HepG2 (cell line): ENCODE measurements around the gene TIPIN. TPM values are rescaled to one million over a fixed set of nuclear protein-coding genes. Genes with fewer than 3 reads are reported as not detected.

Experiments
- ARHGAP35 ChIP-seq: sonication (generic); formaldehyde crosslinking; IDR thresholded peaks from 2 replicates; pipeline ENCODE4 v1.9.0; 2022; ENCODE audit warnings: mild to moderate bottlenecking, inconsistent platforms, moderate library complexity, missing genetic modification reagents, borderline replicate concordance
- CHCHD3 ChIP-seq: sonication (generic); formaldehyde crosslinking; IDR thresholded peaks from 2 replicates; pipeline ENCODE4 v1.8.0; 2022; ENCODE audit warnings: mild to moderate bottlenecking, missing genetic modification reagents, moderate library complexity
- DMAP1 ChIP-seq: IDR thresholded peaks from 2 replicates; pipeline ENCODE4 v1.6.1; 2016
- ETV5 ChIP-seq: IDR thresholded peaks from 2 replicates; pipeline ENCODE4 v1.6.1; 2018; ENCODE audit warnings: missing biosample characterization, missing genetic modification reagents, inconsistent platforms, borderline replicate concordance
- FOXO1 ChIP-seq: sonication (generic); formaldehyde crosslinking; IDR thresholded peaks from 2 replicates; pipeline ENCODE4 v1.4.0; 2020; ENCODE audit warnings: missing genetic modification reagents
- MBNL3 ChIP-seq: fragments of 250-450 bp; sonication (Bioruptor Pico); conservative IDR thresholded peaks from 2 replicates; pipeline ENCODE4 v1.8.0; 2022; ENCODE audit warnings: mild to moderate bottlenecking, inconsistent platforms
- MIER3 ChIP-seq: IDR thresholded peaks from 2 replicates; pipeline ENCODE4 v1.6.1; 2016; ENCODE audit warnings: missing compliant biosample characterization, borderline replicate concordance
- NCOA1 ChIP-seq: sonication (generic); formaldehyde crosslinking; IDR thresholded peaks from 2 replicates; pipeline ENCODE4 v1.9.0; 2021; ENCODE audit warnings: missing genetic modification reagents
- NFKBIZ ChIP-seq: IDR thresholded peaks from 2 replicates; pipeline ENCODE4 v1.6.1; 2018; ENCODE audit warnings: missing genetic modification reagents, missing compliant biosample characterization
- PHF20 ChIP-seq: sonication (generic); formaldehyde crosslinking; IDR thresholded peaks from 2 replicates; pipeline ENCODE4 v1.5.0; 2020; ENCODE audit warnings: mild to moderate bottlenecking, missing genetic modification reagents
- RBFOX2 ChIP-seq: fragments of 200-400 bp; formaldehyde crosslinking; IDR thresholded peaks from 2 replicates; pipeline ENCODE4 v1.6.1; 2017; ENCODE audit warnings: low read depth, mild to moderate bottlenecking, low read length
- TBX3 ChIP-seq: fragments of 450-650 bp; IDR thresholded peaks from 2 replicates; pipeline ENCODE4 v1.6.1; 2017; ENCODE audit warnings: antibody characterized with exemption, mild to moderate bottlenecking, inconsistent platforms, borderline replicate concordance
- ZFX ChIP-seq: sonication (generic); formaldehyde crosslinking; IDR thresholded peaks from 2 replicates; pipeline ENCODE4 v1.4.0; 2020; ENCODE audit warnings: mild to moderate bottlenecking, low read depth, missing genetic modification reagents, moderate library complexity
- ZNF121 ChIP-seq: sonication (generic); formaldehyde crosslinking; IDR thresholded peaks from 2 replicates; pipeline ENCODE4 v1.5.0; 2020; ENCODE audit warnings: mild to moderate bottlenecking, missing genetic modification reagents
- ZNF263 ChIP-seq: sonication (generic); formaldehyde crosslinking; IDR thresholded peaks from 2 replicates; pipeline ENCODE4 v1.4.0; 2020; ENCODE audit warnings: missing genetic modification reagents
- ZNF570 ChIP-seq: sonication (generic); formaldehyde crosslinking; IDR thresholded peaks from 2 replicates; pipeline ENCODE4 v1.4.0; 2020; ENCODE audit warnings: mild to moderate bottlenecking, missing genetic modification reagents, borderline replicate concordance
- ZNF615 ChIP-seq: sonication (generic); formaldehyde crosslinking; IDR thresholded peaks from 2 replicates; pipeline ENCODE4 v1.5.0; 2020; ENCODE audit warnings: mild to moderate bottlenecking, missing genetic modification reagents, borderline replicate concordance
- ZNF761 ChIP-seq: sonication (generic); formaldehyde crosslinking; conservative IDR thresholded peaks from 2 replicates; pipeline ENCODE4 v1.4.0; 2020; ENCODE audit warnings: mild to moderate bottlenecking, missing genetic modification reagents
- ZNF773 ChIP-seq: sonication (generic); formaldehyde crosslinking; IDR thresholded peaks from 2 replicates; pipeline ENCODE4 v1.4.0; 2020; ENCODE audit warnings: missing genetic modification reagents, borderline replicate concordance
- ZSCAN30 ChIP-seq: sonication (generic); formaldehyde crosslinking; IDR thresholded peaks from 2 replicates; pipeline ENCODE4 v1.5.0; 2020; ENCODE audit warnings: mild to moderate bottlenecking, missing genetic modification reagents
- polyA plus RNA-seq, 8 experiments: library from polyadenylated mRNA; depleted of rRNA in 3 of 8; stranded (reverse) in 7 of 8; unstranded in 1 of 8; fragments of >200 nt; fragmentation: Illumina TruSeq in 4 of 8; extraction: Trizol in 4 of 8; gene quantifications; 2 replicates each; pipeline versions ENCODE4 v1.2.1 to v1.2.3, GENCODE V29; 2011 to 2016; ENCODE audit warnings: low read depth in 4 of 8, missing spikeins in 1 of 8, mixed read lengths in 1 of 8; ENCODE audit not compliant: insufficient read depth in 1 of 8
- total RNA-seq, 5 experiments: library from RNA; depleted of rRNA; stranded (reverse); fragments of >200 nt; fragmentation: Illumina TruSeq; extraction: Trizol; gene quantifications; 2 replicates each; pipeline ENCODE4 v1.2.3, GENCODE V29; 2016; ENCODE audit warnings: low read depth in 1 of 5
- TF ChIP-seq, protein P1 (sequence below): sonication (generic); formaldehyde crosslinking; IDR thresholded peaks from 2 replicates; pipeline ENCODE4 v1.8.0; 2022; ENCODE audit warnings: missing genetic modification reagents, mild to moderate bottlenecking, moderate library complexity, borderline replicate concordance
- TF ChIP-seq, protein P2 (sequence below): sonication (generic); formaldehyde crosslinking; IDR thresholded peaks from 2 replicates; pipeline ENCODE4 v1.4.0; 2020; ENCODE audit warnings: missing genetic modification reagents
- TF ChIP-seq, protein P3 (sequence below): sonication (generic); formaldehyde crosslinking; conservative IDR thresholded peaks from 2 replicates; pipeline ENCODE4 v1.8.0; 2022; ENCODE audit warnings: mild to moderate bottlenecking, moderate library complexity, missing genetic modification reagents

The TIPIN gene
- total and polyA plus RNA-seq, 2 of the 13 experiments (the other 11 are each of a cell fraction or from before 2014, with no cell fraction given): 2.7 to 28.6 TPM

DNA sequence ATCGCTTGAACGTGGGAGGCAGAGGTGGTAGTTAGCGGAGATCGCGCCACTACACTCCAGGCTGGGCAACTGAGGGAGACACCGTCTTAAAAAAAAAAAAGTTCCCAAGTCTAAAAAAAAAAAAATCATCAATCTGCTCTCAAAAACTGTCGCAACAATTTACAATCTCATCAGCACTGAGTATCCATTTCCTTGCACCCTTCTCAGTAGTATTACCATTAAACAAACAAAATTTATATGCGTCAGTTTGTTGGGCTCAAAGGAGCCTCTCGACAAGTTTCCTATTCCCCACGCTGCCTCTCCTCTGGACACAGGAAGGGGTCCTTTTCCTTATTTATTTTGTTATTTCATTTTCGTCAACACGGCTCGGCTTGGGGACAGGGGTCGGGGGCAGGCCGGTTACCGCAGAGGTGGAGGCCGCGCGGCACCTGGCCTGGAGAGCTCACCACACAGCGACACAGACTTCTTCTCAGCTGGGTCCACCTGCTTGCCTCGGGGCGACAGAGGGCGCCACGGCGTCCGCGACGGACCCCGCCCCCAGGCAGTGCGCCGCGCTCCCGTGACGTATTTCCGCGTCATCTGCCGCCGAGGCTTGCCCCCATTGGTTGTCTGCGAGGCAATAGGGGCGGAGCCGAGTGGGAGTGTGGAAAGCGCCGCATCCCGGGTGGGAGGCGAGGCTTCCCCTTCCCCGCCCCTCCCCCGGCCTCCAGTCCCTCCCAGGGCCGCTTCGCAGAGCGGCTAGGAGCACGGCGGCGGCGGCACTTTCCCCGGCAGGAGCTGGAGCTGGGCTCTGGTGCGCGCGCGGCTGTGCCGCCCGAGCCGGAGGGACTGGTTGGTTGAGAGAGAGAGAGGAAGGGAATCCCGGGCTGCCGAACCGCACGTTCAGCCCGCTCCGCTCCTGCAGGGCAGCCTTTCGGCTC, 30.0 kb upstream of the TIPIN start, which contains the start of gene MAP2K1 (continued):
- TF ChIP-seq, protein P1, sequence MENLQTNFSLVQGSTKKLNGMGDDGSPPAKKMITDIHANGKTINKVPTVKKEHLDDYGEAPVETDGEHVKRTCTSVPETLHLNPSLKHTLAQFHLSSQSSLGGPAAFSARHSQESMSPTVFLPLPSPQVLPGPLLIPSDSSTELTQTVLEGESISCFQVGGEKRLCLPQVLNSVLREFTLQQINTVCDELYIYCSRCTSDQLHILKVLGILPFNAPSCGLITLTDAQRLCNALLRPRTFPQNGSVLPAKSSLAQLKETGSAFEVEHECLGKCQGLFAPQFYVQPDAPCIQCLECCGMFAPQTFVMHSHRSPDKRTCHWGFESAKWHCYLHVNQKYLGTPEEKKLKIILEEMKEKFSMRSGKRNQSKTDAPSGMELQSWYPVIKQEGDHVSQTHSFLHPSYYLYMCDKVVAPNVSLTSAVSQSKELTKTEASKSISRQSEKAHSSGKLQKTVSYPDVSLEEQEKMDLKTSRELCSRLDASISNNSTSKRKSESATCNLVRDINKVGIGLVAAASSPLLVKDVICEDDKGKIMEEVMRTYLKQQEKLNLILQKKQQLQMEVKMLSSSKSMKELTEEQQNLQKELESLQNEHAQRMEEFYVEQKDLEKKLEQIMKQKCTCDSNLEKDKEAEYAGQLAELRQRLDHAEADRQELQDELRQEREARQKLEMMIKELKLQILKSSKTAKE (CRISPR knock-in tag): peak; percentile 46; the same call in 1 of the 2 replicates
- TF ChIP-seq ARHGAP35 (CRISPR knock-in tag) (no peak), ZNF761 (CRISPR knock-in tag) (no peak), ZFX (peak; percentile 93), ZNF615 (no peak), RBFOX2 (peak; percentile 75), CHCHD3 (CRISPR knock-in tag) (no peak), MIER3 (CRISPR knock-in tag) (peak; percentile 83; the same call in 1 of the 2 replicates), PHF20 (peak; percentile 90), ZNF263 (CRISPR knock-in tag) (no peak), NCOA1 (CRISPR knock-in tag) (no peak), MBNL3 (CRISPR knock-in tag) (no peak), ETV5 (peak; percentile 16; the same call in 1 of the 2 replicates), DMAP1 (peak; percentile 74; the same call in 1 of the 2 replicates), NFKBIZ (peak; percentile 46; the same call in 1 of the 2 replicates), ZNF570 (CRISPR knock-in tag) (no peak), ZNF121 (0 out of 2 replicates have a peak, but pooled peaks have one; percentile 14), ZNF773 (no peak), FOXO1 (CRISPR knock-in tag) (peak; percentile 33; the same call in 1 of the 2 replicates), ZSCAN30 (CRISPR knock-in tag) (no peak), TBX3 (peak; percentile 25; the same call in 1 of the 2 replicates)
- TF ChIP-seq, protein P2, sequence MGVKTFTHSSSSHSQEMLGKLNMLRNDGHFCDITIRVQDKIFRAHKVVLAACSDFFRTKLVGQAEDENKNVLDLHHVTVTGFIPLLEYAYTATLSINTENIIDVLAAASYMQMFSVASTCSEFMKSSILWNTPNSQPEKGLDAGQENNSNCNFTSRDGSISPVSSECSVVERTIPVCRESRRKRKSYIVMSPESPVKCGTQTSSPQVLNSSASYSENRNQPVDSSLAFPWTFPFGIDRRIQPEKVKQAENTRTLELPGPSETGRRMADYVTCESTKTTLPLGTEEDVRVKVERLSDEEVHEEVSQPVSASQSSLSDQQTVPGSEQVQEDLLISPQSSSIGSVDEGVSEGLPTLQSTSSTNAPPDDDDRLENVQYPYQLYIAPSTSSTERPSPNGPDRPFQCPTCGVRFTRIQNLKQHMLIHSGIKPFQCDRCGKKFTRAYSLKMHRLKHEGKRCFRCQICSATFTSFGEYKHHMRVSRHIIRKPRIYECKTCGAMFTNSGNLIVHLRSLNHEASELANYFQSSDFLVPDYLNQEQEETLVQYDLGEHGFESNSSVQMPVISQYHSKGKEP: 0 out of 2 replicates have a peak, but pooled peaks have one; percentile 34
- TF ChIP-seq, protein P3, sequence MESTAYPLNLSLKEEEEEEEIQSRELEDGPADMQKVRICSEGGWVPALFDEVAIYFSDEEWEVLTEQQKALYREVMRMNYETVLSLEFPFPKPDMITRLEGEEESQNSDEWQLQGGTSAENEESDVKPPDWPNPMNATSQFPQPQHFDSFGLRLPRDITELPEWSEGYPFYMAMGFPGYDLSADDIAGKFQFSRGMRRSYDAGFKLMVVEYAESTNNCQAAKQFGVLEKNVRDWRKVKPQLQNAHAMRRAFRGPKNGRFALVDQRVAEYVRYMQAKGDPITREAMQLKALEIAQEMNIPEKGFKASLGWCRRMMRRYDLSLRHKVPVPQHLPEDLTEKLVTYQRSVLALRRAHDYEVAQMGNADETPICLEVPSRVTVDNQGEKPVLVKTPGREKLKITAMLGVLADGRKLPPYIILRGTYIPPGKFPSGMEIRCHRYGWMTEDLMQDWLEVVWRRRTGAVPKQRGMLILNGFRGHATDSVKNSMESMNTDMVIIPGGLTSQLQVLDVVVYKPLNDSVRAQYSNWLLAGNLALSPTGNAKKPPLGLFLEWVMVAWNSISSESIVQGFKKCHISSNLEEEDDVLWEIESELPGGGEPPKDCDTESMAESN: peak; percentile 24; the same call in 1 of the 2 replicates
